ENCODE data around the gene MCRIP1.
A peak's percentile ranks its signal among the peaks of the same experiment; 100 is the strongest.

MCRIP1 gene

DNA sequence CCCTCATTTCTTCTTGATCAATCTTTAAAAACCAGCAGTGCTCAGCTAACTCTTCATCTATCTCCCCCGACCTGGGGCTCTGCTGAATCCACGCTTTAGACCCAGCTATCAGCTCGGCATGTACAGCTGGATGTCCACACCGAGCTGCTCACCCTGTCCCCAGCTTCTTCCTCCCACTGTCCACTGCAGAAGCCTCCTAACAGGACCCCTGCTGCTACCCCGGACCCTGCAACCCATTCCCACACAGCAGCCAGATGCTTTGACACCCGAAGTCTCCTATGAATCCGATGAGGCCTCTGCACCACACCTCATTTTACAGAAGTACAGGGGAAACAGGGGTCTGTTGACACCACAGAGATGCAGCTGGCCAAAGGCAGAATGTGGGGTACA lies 15.3 kb downstream of the MCRIP1 start:
- DNase-seq: no peak

DNA sequence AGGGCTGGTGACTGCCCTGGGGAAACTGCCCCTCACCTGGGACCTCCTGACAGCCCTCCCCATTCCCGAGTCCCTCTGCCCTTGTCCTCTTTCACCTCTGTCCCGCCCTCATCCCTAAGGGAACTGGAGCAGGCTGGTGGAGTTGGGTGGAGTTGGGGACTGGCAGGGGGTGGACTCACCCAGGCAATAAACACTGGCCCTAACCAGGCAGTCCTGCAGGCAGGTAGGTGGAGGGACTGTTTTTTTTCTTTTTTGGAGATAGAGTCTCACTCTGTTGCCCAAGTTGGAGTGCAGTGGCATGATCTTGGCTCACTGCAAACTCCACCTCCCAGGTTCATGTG lies 17.5 kb downstream of the MCRIP1 start:
- DNase-seq: no peak

DNA sequence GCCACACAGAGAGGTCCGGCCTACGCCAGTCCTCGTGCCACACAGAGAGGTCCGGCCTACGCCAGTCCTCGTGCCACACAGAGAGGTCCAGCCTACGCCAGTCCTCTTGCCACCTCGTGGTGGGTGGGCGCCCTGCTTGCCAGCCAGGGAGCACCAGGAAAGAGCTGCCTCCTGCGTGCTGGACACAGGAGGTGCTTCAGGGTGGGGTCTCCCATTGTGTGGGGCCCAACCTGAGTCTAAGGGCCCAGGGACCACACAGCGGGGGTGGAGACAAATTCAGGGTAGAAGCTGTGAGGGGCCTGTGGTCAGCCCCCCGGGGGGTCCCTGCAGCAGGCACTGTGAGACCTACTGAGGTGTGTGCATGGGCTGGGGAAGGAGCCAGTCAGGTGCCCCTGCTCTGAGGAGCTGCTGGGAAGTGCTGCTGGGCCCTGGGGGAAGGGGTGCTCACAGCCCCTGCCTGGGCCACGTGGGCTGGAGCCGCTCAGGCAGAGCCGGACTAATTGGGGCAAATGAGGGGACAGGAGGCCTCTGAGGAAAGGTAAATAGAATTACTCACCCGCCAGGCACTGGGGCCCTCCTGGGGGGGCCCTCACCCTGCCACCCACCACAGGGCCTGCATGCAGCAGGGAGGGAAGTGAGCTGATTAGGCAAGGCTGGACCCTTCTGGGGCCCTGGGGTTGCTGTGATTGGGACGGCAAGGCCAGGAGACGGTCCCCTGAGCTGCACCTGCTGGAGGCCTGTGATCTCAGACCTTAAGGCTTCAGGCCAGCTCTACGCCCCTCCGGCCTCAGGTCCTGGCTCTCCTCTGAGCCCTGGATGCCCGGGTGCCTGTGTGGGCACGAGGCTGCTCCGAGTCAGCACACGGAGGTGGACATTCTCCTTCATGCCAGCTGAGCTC lies 18.1 kb downstream of the MCRIP1 start:
- no peak for DNase-seq

DNA sequence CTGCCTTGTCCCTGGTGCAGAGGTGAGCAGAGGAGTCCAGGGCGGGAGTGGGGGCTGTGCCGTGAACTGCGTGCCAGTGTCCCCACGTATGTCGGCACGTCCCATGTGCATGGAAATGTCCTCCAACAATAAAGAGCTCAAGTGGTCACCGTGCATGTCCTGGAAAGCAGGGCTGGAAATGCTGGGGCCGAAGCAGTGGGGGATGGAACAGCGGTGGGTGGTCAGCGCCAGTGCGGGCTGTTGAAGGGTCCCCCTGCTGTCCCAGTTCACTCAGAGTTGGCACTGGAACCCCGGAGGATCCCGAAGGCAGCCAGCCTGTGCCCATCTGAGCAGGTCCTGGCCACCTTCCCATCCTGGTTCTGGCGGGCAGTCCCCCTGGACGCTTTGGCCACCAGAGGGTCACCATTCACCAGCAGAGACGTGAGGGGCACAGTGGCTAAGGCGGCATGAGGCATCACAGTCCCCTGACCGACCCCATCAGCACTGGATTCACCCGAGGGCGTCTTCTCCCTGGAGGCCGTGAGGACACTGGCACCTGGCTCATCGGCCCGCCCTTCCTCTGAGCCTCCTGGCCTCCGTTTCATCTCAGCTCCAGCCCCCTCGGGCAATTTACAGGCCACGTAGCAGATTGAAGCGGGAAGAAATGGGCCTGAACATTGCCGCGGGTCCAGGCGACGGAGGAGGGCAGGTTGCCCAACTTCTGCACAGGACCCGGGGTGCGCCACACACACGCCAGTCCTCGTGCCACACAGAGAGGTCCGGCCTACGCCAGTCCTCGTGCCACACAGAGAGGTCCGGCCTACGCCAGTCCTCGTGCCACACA lies 19.0 kb downstream of the MCRIP1 start:
- no peak for DNase-seq

DNA sequence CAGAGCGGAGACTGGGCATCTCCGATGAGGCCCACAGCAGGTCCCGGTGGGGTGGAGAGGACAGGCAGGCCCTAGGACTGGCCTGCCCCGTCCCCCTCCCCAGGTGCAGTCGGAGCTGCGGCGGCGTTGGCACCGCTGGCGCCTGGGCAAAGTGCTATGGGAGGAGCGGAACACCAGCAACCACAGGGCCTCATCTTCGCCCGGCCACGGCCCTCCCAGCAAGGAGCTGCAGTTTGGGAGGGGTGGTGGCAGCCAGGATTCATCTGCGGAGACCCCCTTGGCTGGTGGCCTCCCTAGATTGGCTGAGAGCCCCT lies 19.8 kb downstream of the MCRIP1 start:
- DNase-seq: no peak

DNA sequence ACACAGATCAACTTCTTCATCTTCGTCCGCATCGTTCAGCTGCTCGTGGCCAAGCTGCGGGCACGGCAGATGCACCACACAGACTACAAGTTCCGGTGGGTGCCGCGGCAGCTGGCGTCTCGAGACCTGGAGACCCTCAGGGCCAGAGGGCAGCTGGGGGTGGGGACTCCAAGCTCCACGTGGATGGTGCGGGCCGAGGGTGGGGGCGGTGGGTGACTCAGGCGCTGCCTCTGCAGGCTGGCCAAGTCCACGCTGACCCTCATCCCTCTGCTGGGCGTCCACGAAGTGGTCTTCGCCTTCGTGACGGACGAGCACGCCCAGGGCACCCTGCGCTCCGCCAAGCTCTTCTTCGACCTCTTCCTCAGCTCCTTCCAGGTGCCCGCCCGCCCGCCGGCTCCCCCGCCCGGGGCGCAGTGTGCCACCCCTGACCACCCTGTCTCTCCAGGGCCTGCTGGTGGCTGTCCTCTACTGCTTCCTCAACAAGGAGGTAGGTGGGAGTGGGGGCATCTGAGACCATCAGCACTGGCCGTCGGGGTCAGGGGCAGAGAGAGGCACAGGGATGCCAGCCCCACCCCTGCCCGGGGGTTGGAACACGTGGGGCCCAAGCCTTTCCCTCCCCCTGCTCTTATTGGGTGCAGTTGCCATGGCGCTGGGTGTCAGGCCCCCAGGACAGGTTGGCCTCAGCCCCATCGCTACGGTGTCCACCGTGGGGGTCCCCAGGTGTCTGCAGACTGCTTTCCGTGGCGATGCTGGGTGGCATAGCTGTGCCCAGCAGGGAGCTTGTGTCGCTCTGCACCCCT lies 20.3 kb downstream of the MCRIP1 start:
- DNase-seq: no peak

DNA sequence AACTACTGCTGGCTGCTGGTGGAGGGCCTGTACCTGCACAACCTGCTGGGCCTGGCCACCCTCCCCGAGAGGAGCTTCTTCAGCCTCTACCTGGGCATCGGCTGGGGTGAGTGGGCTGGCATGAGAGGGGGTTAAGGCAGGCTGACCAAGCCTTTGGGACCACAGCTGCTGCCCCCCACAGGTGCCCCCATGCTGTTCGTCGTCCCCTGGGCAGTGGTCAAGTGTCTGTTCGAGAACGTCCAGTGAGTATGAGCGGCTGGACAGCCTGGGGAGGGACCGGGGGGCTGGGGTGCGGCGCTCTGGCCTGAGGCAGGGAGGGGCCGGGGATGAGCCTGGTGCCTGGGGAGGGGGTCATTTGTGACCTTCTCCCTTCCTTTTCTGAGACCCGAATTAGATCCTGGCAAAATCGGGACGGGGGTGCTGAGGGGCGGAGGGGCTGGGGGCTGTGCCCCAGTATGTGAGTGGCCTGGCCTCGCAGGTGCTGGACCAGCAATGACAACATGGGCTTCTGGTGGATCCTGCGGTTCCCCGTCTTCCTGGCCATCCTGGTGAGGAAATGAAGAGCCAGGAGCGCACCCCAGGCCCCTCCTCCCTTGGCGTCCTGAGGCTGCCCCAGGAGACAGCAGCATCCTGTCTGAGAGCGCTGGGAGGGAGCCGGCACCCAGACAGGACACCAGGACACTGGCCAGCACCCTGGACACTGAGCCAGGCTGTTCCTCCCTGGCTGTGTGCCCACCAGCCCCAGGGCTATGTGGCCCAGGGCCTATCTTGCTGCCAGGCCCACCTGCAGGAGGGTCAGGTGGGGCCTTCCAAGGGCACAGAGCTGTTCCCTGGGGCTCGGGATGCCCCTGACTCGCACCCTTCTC lies 21.2 kb downstream of the MCRIP1 start:
- no peak for DNase-seq

DNA sequence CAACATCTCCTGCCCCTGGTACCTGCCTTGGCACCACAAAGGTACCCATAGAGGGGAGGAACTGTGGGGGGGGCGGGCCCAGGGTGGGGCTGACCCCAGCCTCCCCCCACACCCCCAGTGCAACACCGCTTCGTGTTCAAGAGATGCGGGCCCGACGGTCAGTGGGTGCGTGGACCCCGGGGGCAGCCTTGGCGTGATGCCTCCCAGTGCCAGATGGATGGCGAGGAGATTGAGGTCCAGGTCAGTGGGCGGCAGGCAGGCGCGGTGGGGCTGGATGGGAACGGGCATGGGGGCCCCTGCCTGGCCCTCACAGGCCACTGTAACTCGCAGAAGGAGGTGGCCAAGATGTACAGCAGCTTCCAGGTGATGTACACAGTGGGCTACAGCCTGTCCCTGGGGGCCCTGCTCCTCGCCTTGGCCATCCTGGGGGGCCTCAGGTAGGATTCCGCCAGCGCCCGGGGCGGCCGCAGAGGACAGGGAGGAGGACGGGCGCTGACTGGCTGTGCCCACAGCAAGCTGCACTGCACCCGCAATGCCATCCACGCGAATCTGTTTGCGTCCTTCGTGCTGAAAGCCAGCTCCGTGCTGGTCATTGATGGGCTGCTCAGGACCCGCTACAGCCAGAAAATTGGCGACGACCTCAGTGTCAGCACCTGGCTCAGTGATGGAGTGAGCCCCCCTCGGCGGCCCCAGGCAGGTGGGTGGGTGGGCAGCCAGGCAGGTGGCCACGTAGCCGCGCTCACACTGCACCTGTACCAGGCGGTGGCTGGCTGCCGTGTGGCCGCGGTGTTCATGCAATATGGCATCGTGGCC lies 22.0 kb downstream of the MCRIP1 start:
- DNase-seq: no peak

DNA sequence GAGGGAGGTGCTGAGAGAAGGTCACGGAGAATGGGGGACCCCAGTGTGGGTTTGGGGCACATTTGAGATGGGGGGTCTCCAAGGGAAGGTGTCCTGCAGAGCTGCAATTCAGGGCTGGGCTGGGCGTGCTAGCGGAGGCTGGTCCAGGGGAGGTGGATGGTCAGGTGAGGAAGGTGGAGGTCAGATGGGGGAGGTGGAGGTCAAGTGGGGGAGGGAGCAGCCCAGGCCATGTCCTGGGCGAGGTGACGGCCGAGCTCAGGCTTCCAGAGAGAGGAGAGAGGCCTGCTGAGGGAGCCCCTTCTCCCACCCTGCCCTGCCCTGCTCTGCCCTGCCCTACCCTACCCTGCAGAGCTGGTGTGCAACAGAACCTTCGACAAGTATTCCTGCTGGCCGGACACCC lies 22.6 kb downstream of the MCRIP1 start:
- no peak for DNase-seq

DNA sequence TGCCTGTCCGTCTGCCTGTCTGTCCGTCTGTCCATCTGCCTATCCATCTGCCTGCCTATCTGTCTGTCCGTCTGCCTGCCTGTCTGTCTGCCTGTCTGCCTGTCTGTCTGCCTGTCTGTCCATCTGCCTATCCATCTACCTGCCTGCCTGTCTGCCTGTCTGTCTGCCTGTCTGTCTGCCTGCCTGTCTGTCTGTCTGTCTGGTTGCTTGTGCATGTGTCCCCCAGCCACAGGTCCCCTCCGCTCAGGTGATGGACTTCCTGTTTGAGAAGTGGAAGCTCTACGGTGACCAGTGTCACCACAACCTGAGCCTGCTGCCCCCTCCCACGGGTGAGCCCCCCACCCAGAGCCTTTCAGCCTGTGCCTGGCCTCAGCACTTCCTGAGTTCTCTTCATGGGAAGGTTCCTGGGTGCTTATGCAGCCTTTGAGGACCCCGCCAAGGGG lies 23.5 kb downstream of the MCRIP1 start:
- no peak for DNase-seq

DNA sequence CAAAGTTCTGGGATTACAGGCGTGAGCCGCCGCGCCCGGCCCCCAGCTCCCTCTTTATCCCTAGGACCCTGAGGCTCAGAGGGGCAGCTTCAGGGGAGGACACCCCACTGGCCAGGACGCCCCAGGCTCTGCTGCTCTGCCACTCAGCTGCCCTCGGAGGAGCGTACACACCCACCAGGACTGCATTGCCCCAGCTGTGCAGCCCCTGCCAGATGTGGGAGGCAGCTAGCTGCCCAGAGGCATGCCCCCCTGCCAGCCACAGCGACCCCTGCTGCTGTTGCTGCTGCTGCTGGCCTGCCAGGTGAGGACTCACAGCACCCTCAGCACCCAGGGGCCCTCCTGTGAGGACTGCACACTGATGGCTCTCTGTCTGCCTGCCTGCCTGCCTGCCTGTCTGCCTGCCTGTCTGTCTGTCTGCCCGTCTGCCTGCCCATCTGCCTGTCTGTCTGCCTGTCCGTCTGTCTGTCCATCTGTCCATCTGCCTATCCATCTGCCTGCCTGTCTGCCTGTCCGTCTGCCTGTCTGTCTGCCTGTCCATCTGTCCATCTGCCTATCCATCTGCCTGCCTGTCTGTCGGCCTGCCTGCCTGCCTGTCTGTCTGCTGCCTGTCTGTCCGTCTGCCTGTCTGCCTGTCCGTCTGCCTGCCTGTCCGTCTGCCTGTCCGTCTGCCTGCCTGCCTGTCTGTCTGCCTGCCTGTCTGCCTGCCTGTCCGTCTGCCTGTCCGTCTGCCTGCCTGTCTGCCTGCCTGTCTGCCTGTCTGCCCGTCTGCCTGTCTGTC lies 24.1 kb downstream of the MCRIP1 start:
- peak; percentile 26 for DNase-seq

DNA sequence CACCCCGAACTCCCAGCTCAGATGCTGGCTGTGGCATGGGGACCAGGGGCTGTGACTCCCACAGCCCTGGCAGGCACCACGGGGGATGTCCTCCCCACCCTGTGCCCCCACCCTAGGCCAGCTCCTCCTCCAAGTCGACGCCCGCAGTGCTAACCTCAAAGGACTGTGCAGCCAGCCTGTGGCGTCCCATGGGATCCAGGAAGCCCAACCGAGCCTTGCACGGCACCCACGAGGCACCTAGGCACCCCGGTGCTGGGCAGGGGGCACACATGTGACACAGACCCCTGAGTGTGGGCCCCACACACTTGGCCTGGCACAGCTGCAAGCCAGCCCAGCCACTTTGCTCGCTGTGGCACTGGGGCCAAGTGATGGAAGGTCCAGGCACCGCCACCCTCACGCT lies 25.3 kb downstream of the MCRIP1 start:
- DNase-seq: peak; percentile 20

DNA sequence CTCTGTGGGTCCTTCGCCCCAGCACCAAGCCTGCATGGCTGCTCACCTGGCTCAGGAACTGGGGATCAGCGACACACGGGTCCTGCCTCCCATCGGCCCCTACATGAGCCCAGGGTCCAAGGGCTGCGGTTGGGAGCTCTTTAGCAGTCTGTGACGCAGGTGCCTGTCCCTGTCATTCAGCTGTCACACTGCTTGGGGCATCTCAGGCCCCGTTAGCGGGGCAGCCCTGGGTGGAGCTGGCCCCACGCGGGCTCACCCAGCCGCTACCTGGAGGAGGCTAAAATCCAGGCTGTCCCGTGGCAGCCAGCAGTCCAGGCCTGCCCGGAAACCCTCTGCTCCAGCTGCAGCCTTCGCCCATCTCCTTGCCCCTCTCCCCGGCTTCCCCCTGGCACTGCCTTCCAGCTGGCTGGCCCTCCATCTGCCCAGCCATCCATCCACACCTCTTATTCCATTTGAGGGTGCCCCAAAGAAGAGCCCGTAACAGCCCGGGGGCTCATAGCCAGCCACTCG lies 25.8 kb downstream of the MCRIP1 start:
- no peak for DNase-seq

DNA sequence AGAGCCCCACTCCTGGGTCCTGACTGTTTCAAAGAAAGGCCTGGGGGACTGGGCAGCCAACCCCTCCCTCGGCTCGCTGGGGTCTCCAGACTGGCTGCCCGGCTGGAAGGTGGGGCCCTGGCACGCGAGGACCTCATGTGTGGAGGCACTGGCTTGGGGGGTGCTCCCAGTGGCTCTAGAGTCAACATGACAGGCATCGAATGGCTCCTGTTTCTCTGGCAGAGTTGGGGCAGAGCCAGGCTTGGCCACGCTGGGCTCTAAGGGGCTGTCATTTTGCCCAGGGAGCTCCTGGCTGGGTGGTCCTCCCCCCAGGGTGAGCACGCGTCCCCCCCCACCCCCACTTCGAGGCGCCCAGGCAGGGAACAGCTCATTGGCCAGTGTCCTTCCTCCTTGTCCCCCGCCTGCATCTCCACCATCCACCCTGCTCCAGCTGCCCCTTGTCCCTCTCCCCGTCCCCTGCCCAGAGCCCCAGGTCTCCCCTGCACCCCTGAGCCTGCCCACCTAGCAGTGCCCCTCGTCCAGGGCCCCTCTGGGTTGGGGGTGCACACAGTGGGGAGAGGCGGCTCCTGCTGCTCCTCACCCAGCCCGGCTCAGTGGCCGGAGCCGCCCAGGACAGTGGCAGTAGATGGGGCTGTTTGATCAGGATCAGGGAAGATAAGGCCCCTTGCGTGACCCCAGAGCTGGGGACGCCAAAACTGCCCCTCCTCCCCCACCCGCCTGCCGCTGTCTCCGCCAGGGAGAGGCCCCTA lies 26.5 kb downstream of the MCRIP1 start:
- no peak for DNase-seq

DNA sequence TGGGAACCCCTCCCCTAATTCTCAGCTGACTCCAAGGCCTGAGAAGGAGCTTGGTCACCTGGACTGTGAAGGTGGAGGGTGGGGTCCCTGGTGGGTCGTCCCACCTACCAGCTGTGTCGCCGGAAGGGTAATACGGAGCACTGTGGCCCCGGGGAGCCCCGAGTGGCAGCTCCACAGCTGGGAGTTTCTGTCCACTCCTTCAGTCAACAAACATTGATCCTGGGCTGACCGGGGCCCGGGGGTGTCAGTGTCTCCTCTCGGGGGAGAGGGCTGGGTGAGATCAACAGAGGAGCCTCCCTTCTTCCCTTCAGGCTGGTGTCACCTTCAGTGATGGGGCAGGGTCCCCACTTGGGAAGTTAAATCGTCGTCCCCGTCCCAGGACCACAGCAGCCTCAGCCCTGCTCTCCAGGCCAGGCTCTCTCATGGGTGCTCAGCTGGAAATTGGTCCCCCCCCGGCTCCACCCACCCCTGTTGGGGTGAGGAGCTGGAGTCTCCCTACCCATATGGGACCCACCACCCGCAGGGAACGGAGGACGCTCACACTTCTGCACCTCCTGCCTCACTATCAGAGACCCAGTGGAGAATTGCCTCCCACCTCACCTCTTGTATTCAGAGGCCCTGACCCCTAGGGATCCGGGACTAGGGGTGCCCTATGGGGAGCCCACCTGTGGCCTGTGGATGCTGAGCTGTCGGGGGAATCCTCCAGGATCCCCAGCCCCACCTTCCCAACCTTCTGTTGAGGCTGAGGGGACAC lies 27.2 kb downstream of the MCRIP1 start:
- no peak for DNase-seq

DNA sequence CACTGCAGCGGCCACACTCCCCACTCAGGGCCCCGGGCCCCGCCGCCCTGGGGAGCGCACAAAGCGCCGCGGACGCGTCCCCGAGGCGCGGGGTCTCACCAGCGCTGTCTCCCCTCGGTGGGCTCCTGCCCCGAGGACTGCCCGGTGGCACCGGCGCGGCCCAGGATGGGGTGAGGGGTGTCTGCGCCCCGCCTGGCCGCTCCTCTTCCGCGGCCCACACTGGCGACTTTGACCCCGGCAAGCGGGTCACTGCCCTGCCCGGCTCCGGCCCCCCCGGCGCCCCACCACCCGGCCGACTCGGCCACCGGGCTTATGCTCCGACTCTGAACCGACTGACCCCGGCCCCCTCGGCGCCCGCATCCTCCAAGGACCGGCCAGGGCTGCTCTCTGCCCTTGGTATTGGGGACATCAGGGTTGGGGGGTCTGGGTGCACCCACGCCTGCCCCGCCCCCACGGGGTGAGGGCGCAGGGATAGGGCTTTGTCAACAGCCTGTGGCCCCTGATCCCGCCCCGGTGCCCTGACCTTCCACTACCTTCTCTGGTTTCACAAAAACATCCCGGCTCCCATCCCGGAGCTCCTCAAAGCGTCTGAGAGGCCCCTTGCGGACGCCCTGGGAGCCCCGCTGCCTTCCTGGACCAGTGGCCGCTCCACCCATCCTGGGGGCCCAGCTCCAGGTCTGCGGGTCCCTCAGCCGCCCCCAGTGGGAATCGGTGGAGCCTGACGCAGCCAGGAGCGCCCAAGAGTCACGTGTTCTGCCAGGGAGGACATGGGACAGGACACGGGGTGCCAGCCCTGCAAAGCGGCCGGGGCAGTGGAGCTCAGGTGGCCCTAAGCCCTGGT lies 28.3 kb downstream of the MCRIP1 start:
- DNase-seq: no peak

DNA sequence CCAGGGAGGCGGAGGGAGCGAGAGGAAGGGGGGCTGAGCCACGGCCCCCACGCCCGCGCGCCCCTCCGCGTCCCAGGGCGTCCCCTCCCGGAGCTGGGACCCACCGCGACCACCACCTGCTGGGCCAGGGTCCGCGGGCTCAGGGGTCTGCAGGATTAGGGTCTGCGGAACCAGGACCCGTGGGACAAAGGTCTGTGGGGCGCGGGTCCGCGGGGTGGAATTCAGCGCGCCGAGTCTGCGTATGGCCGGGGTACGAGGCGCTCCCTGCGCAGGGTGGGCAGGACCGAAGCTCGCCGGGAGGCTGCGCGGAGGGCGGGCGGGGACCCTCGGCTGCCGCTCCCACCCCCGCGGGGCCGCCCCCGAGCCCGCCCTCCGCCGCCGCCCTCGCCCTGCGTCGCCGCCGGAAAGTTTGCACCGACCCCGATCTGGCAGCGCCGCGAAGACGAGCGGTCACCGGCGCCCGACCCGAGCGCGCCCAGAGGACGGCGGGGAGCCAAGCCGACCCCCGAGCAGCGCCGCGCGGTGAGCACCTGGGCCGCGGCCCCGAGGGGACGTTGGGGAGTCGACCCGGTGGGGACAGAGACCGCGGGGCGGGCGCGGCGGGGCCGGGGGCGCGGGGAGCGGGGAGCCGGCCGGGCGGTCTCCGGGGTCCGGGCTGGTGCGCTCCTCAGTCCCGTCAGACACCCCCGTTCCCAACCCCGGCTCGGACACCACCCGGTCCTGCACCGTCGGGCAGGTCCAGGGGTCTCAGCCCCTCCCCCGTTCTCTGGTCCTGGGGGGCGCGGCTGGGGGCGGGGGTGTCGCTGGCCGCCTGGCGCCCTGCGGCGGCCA lies 29.1 kb downstream of the MCRIP1 start, which contains the start of gene GCGR:
Gene GCGR (plus strand): TSS at position 423 of the 831 bp plus-strand sequence. CDS start 4,869 bp downstream, outside the sequence.
- no peak for DNase-seq
